Medulla oblongata (tissue), 1 donor: ENCODE results near the gene MTA2.
"Not testable (repeated sequence)": the region's sequence is repeated elsewhere in the genome, so short reads cannot be mapped to it uniquely, and the experiment has no call there.

Source experiments
- DNase-seq: peaks from one replicate; pipeline ENCODE4 v3.0.0-alpha.2; 2015; ENCODE audit errors: extremely low spot score

The MTA2 gene

DNA sequence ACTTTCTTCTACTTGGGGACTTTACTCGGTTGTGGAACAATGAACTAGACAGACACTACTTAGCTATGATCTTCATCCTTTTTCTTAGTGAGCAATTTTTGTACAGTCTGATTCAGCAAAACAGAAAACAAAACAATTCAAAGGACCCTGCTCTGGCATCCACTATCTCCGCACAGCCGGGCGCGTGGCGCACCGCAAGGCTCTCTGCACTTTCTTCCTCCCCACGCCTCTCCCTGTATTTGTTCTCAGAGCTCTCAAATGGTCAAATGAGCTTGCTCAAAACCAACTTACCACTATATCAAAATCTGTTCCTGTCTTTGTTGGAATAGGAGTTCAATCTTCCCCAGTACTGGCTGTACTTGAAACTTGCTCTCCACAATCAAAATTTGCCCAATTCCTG lies 35.4 kb downstream of the MTA2 start:
- DNase-seq: no peak

- no peak for DNase-seq
Measured at GRCh38 chr11:62565100-62565802, 36.4 kb downstream of the MTA2 start.

GRCh38 chr11:62561677-62562230 lies 39.9 kb downstream of the MTA2 start:
- DNase-seq: not testable (repeated sequence)

DNA sequence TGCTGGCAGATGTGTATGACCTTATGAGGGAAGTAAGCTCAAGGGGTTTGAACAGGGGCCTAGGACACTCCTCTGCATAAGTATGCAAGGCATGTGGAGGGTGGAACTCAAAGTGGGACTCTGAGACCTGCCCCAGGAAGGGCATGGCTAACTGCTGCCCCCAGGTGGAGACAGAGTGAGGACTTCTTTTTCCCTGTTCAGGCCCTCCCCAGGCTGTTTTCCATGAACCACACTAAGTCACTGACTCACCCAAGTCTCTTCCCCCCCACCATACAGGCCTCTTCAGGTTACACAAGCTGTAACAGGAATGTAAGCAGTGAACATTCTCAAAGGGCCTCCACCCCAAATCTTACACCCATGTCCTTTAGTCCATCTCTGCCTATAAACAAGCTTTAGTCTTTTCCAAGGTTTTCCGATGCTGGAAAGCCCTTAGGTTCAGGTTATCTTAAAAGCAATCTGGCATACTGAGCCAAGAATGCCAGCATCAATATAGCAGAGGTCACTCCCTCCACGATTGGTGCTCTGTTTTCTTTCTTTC lies 41.0 kb downstream of the MTA2 start:
- DNase-seq: peak; percentile 75

DNA sequence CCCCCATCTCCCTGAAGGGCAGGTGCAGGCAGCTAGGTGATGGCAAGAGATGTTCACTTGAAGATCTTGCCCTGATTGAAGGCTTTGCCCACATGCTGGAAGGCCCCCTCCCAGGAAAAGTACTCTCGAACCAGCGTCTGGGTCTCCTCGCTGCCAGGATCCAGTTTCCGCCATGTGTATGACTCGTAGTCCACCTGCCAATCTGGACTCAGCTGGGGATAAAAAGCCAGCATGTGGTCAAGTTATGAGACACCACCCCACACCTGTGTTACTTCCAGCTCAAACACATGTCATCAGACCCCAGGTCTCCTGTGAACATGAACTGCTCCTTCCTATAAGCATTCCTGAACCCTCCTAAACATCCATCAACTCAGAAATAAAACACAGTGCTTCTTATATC lies 42.0 kb downstream of the MTA2 start:
- DNase-seq: not testable (repeated sequence)

GRCh38 chr11:62559204-62559603 lies 42.5 kb downstream of the MTA2 start:
- no peak for DNase-seq

- no peak for DNase-seq
Measured at GRCh38 chr11:62558669-62559068, 43.0 kb downstream of the MTA2 start.

- no peak for DNase-seq
Measured at GRCh38 chr11:62556875-62557631, 44.6 kb downstream of the MTA2 start.

- peak; percentile 86 for DNase-seq
Measured at GRCh38 chr11:62556108-62556874, 45.4 kb downstream of the MTA2 start.

GRCh38 chr11:62555464-62556107 lies 46.1 kb downstream of the MTA2 start:
- peak; percentile 65 for DNase-seq

GRCh38 chr11:62554387-62555167 lies 47.1 kb downstream of the MTA2 start:
- DNase-seq: no peak

DNA sequence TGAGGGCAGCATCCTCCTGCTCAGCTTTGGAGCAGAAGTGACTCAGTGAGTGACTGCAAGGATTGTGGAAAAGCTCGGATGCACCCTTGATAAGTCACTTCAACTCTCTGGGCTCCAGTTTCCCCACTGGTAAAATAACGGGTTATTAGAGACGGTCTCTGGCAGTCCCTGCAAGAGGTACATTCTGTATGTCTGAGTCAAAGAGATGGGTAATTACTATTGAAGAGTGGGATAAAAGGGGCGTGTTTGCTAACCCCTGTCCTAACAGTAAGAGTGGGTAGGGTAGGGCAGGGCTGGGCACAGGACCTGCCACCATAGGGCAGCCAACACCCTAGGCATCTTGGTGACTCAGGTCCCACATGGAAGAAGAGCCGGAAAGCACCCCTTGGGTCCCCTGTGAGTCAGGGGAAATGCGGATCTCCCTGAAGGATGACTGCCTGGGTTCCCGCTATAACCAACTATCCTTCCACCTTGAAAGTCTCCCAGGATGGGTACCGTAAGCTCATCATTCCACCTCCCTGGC lies 47.8 kb downstream of the MTA2 start:
- no peak for DNase-seq

GRCh38 chr11:62553080-62553838 lies 48.4 kb downstream of the MTA2 start:
- peak; percentile 66 for DNase-seq

DNA sequence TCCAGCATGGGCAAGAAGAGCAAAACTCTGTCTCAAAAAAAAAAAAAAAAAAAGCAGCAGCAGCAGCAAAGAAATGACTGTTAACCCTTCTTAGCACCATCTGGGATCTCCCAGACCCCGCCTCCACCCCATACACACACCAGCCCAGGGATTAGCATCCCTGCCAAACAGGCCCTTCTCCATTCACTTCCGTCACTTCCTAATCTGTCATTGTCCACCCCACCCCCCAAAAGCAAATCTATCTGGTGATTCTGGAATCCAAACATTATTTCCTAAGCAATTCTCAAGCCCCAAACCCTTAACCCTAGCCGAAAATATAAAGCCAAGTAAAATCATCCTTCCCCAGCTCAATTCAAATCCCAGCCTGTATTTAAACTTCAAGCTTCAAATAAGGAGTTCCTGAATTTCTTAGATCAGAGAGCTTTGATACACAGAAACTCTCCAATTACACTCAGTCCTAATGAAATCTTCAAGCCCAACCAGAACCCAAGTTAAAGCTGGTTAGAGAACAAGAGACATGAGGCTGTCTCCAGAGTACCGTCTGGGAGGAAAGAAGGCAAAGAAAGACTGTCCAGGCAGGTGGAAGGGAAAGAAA lies 49.1 kb downstream of the MTA2 start:
- no peak for DNase-seq

DNA sequence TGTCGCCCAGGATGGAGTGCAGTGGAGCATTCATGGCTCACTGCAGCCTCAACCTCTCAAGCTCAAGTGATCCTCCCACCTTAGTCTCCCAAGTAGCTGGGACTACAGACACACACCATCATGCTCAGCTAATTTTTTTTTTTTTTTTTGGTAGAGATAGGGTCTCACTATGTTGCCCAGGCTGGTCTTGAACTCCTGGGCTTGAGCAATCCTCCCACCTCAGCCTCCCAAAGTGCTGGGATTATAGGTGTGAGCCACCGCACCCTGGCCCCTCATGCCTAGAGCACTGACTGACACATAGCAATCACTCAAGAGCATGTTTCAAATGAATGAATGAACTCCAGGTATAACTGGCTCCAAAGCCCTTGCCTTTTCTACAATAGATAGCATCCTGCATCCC lies 51.2 kb downstream of the MTA2 start:
- DNase-seq: not testable (repeated sequence)

DNA sequence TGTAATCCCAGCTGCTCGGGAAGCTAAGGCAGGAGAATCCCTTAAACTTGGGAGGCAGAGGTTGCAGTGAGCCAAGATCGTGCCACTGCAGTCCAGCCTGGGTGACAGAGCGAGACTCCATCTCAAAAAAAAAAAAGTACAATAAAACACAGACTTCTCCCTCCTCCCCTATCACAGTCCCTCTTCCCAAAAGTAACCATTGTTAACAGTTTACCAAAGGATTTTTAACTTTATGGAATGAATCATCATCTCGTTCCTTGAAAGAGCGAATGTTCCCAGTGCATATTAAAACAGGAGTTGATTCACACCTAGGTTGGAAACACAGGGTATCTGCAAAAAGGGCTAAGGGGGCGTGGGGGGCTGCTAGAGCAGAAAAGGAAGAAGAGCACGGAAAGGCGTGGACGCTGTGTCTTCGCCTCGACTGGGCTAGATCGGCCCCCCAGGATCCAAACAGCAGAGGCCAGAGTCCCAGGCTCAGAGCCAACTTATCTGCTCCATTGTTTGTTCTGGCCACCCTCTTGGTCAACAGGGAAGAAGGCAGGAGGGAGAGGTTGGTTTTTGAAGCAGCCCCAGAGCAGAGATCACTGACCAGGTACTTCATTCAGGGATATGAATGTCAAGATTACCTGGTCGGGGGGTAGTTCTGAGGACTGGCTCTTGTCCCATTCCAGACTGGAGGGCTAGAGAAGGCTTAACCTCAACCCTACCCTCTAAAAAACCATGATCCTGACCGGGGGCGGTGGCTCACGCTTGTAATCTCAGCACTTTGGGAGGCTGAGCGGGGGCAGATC lies 52.9 kb downstream of the MTA2 start:
- no peak for DNase-seq

GRCh38 chr11:62547691-62548281 lies 53.9 kb downstream of the MTA2 start:
- no peak for DNase-seq
